Psoas muscle (tissue), 8 donors: ENCODE results near the gene MACIR. TPM values are rescaled to one million over a fixed set of nuclear protein-coding genes. Genes with fewer than 3 reads are reported as not detected.

ENCODE experiments used
- ATAC-seq, 4 donors: fragments of 200-7000 bp; cut with Tn5 transposase; one replicate each; pipeline ENCODE4 v1.9.1; 2020; ENCODE audit warnings: moderate library complexity in 3 of 4, mild to moderate bottlenecking in 2 of 4
- DNase-seq, 2 donors: peaks; one replicate each; pipeline ENCODE4 v3.0.0-alpha.2; 2020
- H3K27ac ChIP-seq: fragments of 200-600 bp; one replicate; pipeline ENCODE4 v1.8.0; 2022
- H3K27me3 ChIP-seq, 3 donors: fragments of 200-600 bp in 1 of 3; one replicate each; pipeline versions ENCODE4 v1.6.1 to v1.8.0; 2013 to 2022; ENCODE audit warnings: low read length in 2 of 3, mild to moderate bottlenecking in 2 of 3, moderate library complexity in 1 of 3; ENCODE audit not compliant: insufficient read depth in 3 of 3
- H3K36me3 ChIP-seq, 2 donors: fragments of 200-600 bp in 1 of 2; one replicate each; pipeline versions ENCODE4 v1.6.1 to v1.8.0; 2013 to 2022; ENCODE audit warnings: low read depth in 1 of 2, mild to moderate bottlenecking in 1 of 2, moderate library complexity in 1 of 2; ENCODE audit not compliant: insufficient read depth in 1 of 2
- H3K4me1 ChIP-seq: fragments of 200-600 bp; one replicate; pipeline ENCODE4 v1.8.0; 2022
- H3K4me3 ChIP-seq: fragments of 200-600 bp; one replicate; pipeline ENCODE4 v1.8.0; 2022; ENCODE audit warnings: mild to moderate bottlenecking
- H3K9me3 ChIP-seq: fragments of 200-600 bp; one replicate; pipeline ENCODE4 v1.8.0; 2022
- WGBS, 3 donors: extraction: QIAGEN DNeasy Blood & Tissue Kit; methylation state at CpG; one replicate each; pipeline versions ENCODE4 v1.1.6 to v1.1.7; 2013; 5-methylcytosine and 5-hydroxymethylcytosine counted together
- intact Hi-C, 2 donors: fragments of 100-400 bp; cut with DNase I; formaldehyde crosslinking; loops; one replicate each; pipeline versions ENCODE4 v1.11.0 to v1.14.2; 2022
- polyA plus RNA-seq, 3 donors: library from polyadenylated mRNA; stranded (reverse); fragments of 200-250 nt; gene quantifications; one replicate each; pipeline ENCODE4 v1.2.3, GENCODE V29; 2013
- total RNA-seq, 4 donors: library from RNA; stranded (reverse); fragmentation: NEBNext Ultra II Directional in 2 of 4; extraction: Animal tissue kit (Norgen Biotek cat#: 25700) in 2 of 4; gene quantifications; one replicate each; pipeline versions ENCODE4 v1.2.1 to v1.2.4, GENCODE V29; 2021 to 2023
- TF ChIP-seq, protein P1 (sequence below): fragments of 200-600 bp; IDR thresholded peaks from one replicate; pipeline ENCODE4 v1.8.0; 2022; ENCODE audit warnings: antibody characterized with exemption
- donor health status: healthy with polysubstance abuse.
- donor health status: DM: no; HTN: no; CAD: no; lungs with moderate emphysema.
- donor health status: Bipolar disorder and iron deficiency.
- donor health status: healthy.
- donor health status: DM: yes; HTN: yes; CAD: no.
- donor health status: DM: no; HTN: no; CAD: no.
- donor health status: DM: no; HTN: no; CAD: no.
- donor health status: DM: yes; HTN: yes; CAD: no.

MACIR gene
- total and polyA plus RNA-seq, 7 donors, result 4.7 to 25.3 (median 5.7) TPM

DNA sequence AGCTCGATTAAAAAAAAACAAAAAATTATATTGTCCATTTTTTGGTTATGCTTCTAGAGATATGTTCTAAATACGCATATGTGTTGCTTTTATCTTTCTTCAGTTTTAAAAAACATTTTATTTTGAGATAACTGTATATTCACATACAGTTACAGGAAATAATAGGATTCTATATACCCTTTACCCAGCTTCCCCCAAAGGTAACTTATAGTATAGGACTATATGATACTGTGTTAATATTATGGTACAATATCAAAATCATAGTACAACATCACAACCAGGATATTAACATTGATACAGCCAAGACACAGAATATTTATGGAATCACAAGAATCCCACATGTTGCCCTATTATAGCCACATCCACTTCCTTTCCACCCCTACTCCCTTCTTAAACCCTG, 9.5 kb upstream of the MACIR start:
- H3K9me3 ChIP-seq, result no peaks in the 10 kb centered on the region
- no peaks in the 10 kb centered on the region for H3K4me1 ChIP-seq
- TF ChIP-seq, protein P1, sequence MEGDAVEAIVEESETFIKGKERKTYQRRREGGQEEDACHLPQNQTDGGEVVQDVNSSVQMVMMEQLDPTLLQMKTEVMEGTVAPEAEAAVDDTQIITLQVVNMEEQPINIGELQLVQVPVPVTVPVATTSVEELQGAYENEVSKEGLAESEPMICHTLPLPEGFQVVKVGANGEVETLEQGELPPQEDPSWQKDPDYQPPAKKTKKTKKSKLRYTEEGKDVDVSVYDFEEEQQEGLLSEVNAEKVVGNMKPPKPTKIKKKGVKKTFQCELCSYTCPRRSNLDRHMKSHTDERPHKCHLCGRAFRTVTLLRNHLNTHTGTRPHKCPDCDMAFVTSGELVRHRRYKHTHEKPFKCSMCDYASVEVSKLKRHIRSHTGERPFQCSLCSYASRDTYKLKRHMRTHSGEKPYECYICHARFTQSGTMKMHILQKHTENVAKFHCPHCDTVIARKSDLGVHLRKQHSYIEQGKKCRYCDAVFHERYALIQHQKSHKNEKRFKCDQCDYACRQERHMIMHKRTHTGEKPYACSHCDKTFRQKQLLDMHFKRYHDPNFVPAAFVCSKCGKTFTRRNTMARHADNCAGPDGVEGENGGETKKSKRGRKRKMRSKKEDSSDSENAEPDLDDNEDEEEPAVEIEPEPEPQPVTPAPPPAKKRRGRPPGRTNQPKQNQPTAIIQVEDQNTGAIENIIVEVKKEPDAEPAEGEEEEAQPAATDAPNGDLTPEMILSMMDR, result no peak
- H3K36me3 ChIP-seq, result no peaks in the 10 kb centered on the region
- no peak for DNase-seq
- H3K4me3 ChIP-seq, result no peak overlapping the region
- intact Hi-C loops, result no loop called here
- 92 to 96% (median 96%) methylated on average over 2 of the region's 2 CpGs for WGBS, 3 donors
- H3K27ac ChIP-seq, result no peak overlapping the region
- no peaks in the 10 kb centered on the region for H3K27me3 ChIP-seq
- ATAC-seq, result no peak

DNA sequence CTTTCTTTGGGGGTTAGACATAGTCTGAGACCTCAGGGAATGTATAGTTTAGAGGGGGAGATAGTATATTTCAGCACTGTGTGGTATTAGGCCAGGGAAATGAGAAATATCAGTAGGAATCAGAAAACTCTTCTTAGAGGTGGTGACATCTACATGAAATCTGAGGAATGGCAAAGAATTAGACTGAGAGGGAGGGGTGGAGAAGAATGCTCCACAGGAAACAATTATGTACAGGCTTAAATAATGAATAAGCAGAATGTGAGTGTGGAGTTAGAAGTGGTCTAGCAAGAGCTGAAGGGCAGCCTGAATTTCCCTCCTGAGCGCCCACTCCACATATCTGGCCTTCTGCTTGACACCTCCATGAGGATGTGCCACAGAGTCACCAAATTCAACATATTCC, 3.6 kb upstream of the MACIR start:
- no peak for ATAC-seq
- Histone ChIP-seq H3K4me3 (no peak overlapping the region), H3K9me3 (no peaks in the 10 kb centered on the region), H3K27me3 (no peaks in the 10 kb centered on the region), H3K36me3 (no peaks in the 10 kb centered on the region), H3K27ac (no peak overlapping the region), H3K4me1 (no peaks in the 10 kb centered on the region)
- intact Hi-C loops, result loop anchor here (5.0 to 10.0 kb wide), 2 partner anchors 217 to 220 kb away; no protein-coding TSS in a partner anchor
- no peak for DNase-seq
- WGBS, 3 donors, result 0 to 98% (median 50%) methylated on average over 1 of the region's 1 CpG
- TF ChIP-seq, protein P1, result no peak

- Histone ChIP-seq H3K4me1 (peaks cover 3% of the 10 kb centered on the region), H3K4me3 (no peak overlapping the region), H3K27ac (no peak overlapping the region), H3K27me3 (no peaks in the 10 kb centered on the region), H3K9me3 (no peaks in the 10 kb centered on the region), H3K36me3 (no peaks in the 10 kb centered on the region)
- DNase-seq (no peak), ATAC-seq (no peak)
- TF ChIP-seq, protein P1, result no peak
- WGBS, 3 donors, result 94 to 96% (median 95%) methylated on average over 7 of the region's 7 CpGs
- intact Hi-C loops, result loop anchor here (5.0 to 10.0 kb wide), 2 partner anchors 217 to 219 kb away; no protein-coding TSS in a partner anchor
Observed at GRCh38 chr5:103255691-103256090, 2.9 kb upstream of the MACIR start.

- no peak overlapping the region for H3K27ac ChIP-seq
- intact Hi-C loops, result loop anchor here (5.0 to 10.0 kb wide), 2 partner anchors 216 to 219 kb away; no protein-coding TSS in a partner anchor
- H3K4me1 ChIP-seq, result peaks cover 7% of the 10 kb centered on the region
- no peaks in the 10 kb centered on the region for H3K36me3 ChIP-seq
- ATAC-seq, result no peak
- no peak overlapping the region for H3K4me3 ChIP-seq
- no peak for DNase-seq
- no peaks in the 10 kb centered on the region for H3K9me3 ChIP-seq
- WGBS, 3 donors, result 69 to 75% (median 72%) methylated on average over 4 of the region's 4 CpGs
- TF ChIP-seq, protein P1, result no peak
- no peaks in the 10 kb centered on the region for H3K27me3 ChIP-seq
Observed at GRCh38 chr5:103256178-103256577, 2.4 kb upstream of the MACIR start.
